BJ (cell line): ENCODE measurements around the gene IGFBP5. TPM values are rescaled to one million over a fixed set of nuclear protein-coding genes. Genes with fewer than 3 reads are reported as not detected.

ENCODE experiments used
- CTCF ChIA-PET: fragments of 350-600 bp; formaldehyde crosslinking; extraction: SDS; loops from one replicate; lab custom pipeline; 2021; ENCODE audit warnings: antibody characterized with exemption, inconsistent platforms; lab: Yijun Ruan, JAX
- POLR2A ChIA-PET: fragments of 300-600 bp; sonication (Branson Sonifier 250); formaldehyde crosslinking; extraction: SDS; loops from one replicate; lab custom pipeline; 2021; ENCODE audit warnings: antibody characterized with exemption; lab: Charles Lee
- DNase-seq: peaks from one replicate; pipeline ENCODE4 v3.0.0-alpha.2; 2011; ENCODE audit warnings: low read depth
- H3K27me3 ChIP-seq: 2 replicates; pipeline ENCODE4 v1.6.0; 2011; ENCODE audit warnings: low read length; ENCODE audit not compliant: control insufficient read depth, insufficient read depth
- H3K36me3 ChIP-seq: 2 replicates; pipeline ENCODE4 v1.5.1; 2011; ENCODE audit warnings: low read length; ENCODE audit not compliant: control insufficient read depth, insufficient read depth
- H3K4me3 ChIP-seq: 2 replicates; pipeline ENCODE4 v1.5.1; 2011; ENCODE audit warnings: low read depth, mild to moderate bottlenecking, control low read depth, low read length
- polyA plus RNA-seq: library from polyadenylated mRNA; depleted of rRNA; stranded (reverse); fragments of >200 nt; gene quantifications from 2 replicates; pipeline ENCODE4 v1.2.3, GENCODE V29; 2011
- TF ChIP-seq, protein P1 (sequence below): IDR thresholded peaks from 2 replicates; pipeline ENCODE4 v1.5.1; 2011; ENCODE audit warnings: low read depth, mild to moderate bottlenecking, control low read depth, inconsistent platforms, low read length, moderate library complexity; ENCODE audit not compliant: insufficient read depth

The IGFBP5 gene
- polyA plus RNA-seq, 1 experiment: 1,060 TPM

GRCh38 chr2:216710551-216711301 is 15.4 kb upstream of the IGFBP5 start:
- TF ChIP-seq, protein P1, sequence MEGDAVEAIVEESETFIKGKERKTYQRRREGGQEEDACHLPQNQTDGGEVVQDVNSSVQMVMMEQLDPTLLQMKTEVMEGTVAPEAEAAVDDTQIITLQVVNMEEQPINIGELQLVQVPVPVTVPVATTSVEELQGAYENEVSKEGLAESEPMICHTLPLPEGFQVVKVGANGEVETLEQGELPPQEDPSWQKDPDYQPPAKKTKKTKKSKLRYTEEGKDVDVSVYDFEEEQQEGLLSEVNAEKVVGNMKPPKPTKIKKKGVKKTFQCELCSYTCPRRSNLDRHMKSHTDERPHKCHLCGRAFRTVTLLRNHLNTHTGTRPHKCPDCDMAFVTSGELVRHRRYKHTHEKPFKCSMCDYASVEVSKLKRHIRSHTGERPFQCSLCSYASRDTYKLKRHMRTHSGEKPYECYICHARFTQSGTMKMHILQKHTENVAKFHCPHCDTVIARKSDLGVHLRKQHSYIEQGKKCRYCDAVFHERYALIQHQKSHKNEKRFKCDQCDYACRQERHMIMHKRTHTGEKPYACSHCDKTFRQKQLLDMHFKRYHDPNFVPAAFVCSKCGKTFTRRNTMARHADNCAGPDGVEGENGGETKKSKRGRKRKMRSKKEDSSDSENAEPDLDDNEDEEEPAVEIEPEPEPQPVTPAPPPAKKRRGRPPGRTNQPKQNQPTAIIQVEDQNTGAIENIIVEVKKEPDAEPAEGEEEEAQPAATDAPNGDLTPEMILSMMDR: no peak
- H3K4me3 ChIP-seq: no peak overlapping the region
- no peak for DNase-seq
- ChIA-PET POLR2A (interaction anchor here (0.6 kb wide), 1 partner anchor 16 kb away, joined by 3 read pairs; no protein-coding TSS in a partner anchor), CTCF (interaction anchor here (0.6 to 1.2 kb wide), 3 partner anchors 8 to 1004 kb away, joined by 3 to 4 read pairs (median 3); no protein-coding TSS in a partner anchor)
- H3K27me3 ChIP-seq: no peaks in the 10 kb centered on the region
- no peaks in the 10 kb centered on the region for H3K36me3 ChIP-seq

- TF ChIP-seq, protein P1: no peak
- DNase-seq: no peak
- POLR2A ChIA-PET: no interaction called here
- Histone ChIP-seq H3K4me3 (no peak overlapping the region), H3K27me3 (no peaks in the 10 kb centered on the region), H3K36me3 (no peaks in the 10 kb centered on the region)
- CTCF ChIA-PET: interaction anchor here (1.0 to 4.3 kb wide), 4 partner anchors 8 to 1011 kb away, joined by 3 to 14 read pairs (median 4); no protein-coding TSS in a partner anchor
Measured at GRCh38 chr2:216702756-216703155, 7.4 kb upstream of the IGFBP5 start.

DNA sequence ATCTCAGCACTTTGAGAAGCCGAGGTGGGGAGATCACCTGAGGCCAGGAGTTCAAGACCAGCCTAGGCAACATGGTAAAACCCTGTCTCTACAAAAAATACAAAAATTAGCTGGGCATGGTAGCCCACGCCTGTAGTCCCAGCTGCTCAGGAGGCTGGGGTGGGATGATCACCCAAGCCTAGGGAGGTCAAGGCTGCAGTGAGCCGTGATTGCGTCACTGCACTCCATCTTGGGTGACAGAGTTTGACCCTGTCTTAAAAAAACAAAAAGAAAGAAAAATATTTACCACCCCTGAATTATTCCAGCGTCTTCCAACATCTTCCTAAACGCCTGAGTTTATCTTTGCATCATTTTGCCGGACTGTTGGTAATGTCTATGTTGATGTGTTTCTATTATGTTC is 6.2 kb upstream of the IGFBP5 start:
- TF ChIP-seq, protein P1: no peak
- no peaks in the 10 kb centered on the region for H3K27me3 ChIP-seq
- H3K36me3 ChIP-seq: no peaks in the 10 kb centered on the region
- no peak overlapping the region for H3K4me3 ChIP-seq
- CTCF ChIA-PET: interaction anchor here (4.3 kb wide), 1 partner anchor 1012 kb away, joined by 14 read pairs; no protein-coding TSS in a partner anchor
- POLR2A ChIA-PET: no interaction called here
- no peak for DNase-seq

DNA sequence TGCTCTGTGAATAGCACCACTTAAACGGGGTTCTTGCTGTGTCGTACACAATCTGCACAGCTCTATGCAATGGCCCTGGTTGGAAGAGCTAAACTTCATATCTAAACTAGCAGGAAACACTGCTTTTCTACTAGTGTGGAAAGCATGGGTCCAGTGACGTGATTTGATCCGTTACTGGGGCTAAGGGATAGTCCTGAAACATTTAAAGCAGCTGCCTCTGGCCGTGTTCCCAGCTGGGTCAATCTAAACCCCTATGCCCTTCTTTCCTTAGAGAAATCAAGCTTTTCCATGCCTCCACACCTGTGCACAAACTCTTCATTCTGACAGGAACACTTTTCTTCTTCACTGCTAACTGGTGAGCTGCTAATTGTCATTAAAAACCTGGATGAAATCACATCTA is 5.4 kb upstream of the IGFBP5 start:
- POLR2A ChIA-PET: no interaction called here
- CTCF ChIA-PET: interaction anchor here (0.9 to 4.3 kb wide), 5 partner anchors 460 to 1056 kb away, joined by 3 to 14 read pairs (median 4); no protein-coding TSS in a partner anchor

DNA sequence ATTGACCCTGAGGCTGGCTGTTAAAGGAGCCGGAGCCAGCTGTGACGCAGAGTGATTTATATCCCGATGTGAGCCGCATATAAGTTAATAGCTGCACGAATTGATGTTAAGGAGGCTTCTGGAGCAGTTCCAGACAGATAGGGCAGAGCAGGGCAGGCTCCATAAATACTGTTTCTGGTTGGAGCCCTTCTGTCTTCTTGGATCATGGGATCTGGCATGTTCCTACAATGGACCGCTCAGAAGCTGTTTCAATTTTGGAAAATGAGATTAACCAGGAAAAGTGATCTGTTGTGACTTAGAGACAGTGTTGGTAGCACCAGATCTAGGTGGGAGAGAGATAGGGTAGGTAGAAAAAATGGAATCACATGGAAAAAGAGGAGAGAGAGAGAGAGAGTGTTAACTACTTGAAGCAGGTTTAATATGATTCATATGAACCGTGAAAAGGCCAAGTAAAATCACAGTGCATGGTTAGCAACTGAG is 4.8 kb upstream of the IGFBP5 start:
- ChIA-PET POLR2A (no interaction called here), CTCF (interaction anchor here (0.6 to 4.3 kb wide), 6 partner anchors 12 to 1056 kb away, joined by 3 to 14 read pairs (median 4); no protein-coding TSS in a partner anchor)
- no peak overlapping the region for H3K4me3 ChIP-seq
- H3K27me3 ChIP-seq: no peaks in the 10 kb centered on the region
- DNase-seq: no peak
- TF ChIP-seq, protein P1: no peak
- no peaks in the 10 kb centered on the region for H3K36me3 ChIP-seq

More for the DNA sequence above, 5.4 kb upstream of the IGFBP5 start:
- no peak overlapping the region for H3K4me3 ChIP-seq
- TF ChIP-seq, protein P1: no peak
- H3K36me3 ChIP-seq: no peaks in the 10 kb centered on the region
- H3K27me3 ChIP-seq: no peaks in the 10 kb centered on the region
- DNase-seq: no peak
